Lower lobe of right lung (tissue), 2 donors: ENCODE data around the gene KDM7A. TPM values are rescaled to one million over a fixed set of nuclear protein-coding genes. Genes with fewer than 3 reads are reported as not detected.

Experiments
- ATAC-seq, 2 donors: fragments of 200-7000 bp; cut with Tn5 transposase; one replicate each; pipeline ENCODE4 v1.9.1; 2020 to 2022; ENCODE audit warnings: mild to moderate bottlenecking in 2 of 2, moderate library complexity in 2 of 2
- DNase-seq: peaks from one replicate; pipeline ENCODE4 v3.0.0-alpha.2; 2020
- H3K27ac ChIP-seq: fragments of 200-600 bp; one replicate; pipeline ENCODE4 v1.8.0; 2022
- H3K27me3 ChIP-seq: fragments of 200-600 bp; one replicate; pipeline ENCODE4 v1.8.0; 2022; ENCODE audit warnings: low read depth
- H3K36me3 ChIP-seq: fragments of 200-600 bp; one replicate; pipeline ENCODE4 v1.8.0; 2022; ENCODE audit warnings: mild to moderate bottlenecking
- H3K4me1 ChIP-seq: fragments of 200-600 bp; one replicate; pipeline ENCODE4 v1.8.0; 2022
- H3K4me3 ChIP-seq: fragments of 200-600 bp; one replicate; pipeline ENCODE4 v1.8.0; 2022; ENCODE audit warnings: mild to moderate bottlenecking
- H3K9me3 ChIP-seq: fragments of 200-600 bp; one replicate; pipeline ENCODE4 v1.8.0; 2022
- intact Hi-C: fragments of 100-400 bp; cut with DNase I; formaldehyde crosslinking; loops from one replicate; pipeline ENCODE4 v1.11.0; 2022
- total RNA-seq: library from RNA; stranded (reverse); fragmentation: NEBNext Ultra II Directional; extraction: Animal tissue kit (Norgen Biotek cat#: 25700); gene quantifications from one replicate; pipeline ENCODE4 v1.2.1, GENCODE V29; 2021
- TF ChIP-seq, protein P1 (sequence below): fragments of 200-600 bp; IDR thresholded peaks from one replicate; pipeline ENCODE4 v1.8.0; 2022; ENCODE audit warnings: antibody characterized with exemption, mild to moderate bottlenecking
- donor health status: DM: no; HTN: yes; CAD: no; lungs with severe emphysema.

Gene KDM7A
- total RNA-seq, 1 donor from 2014 or later = 17.9 TPM

DNA sequence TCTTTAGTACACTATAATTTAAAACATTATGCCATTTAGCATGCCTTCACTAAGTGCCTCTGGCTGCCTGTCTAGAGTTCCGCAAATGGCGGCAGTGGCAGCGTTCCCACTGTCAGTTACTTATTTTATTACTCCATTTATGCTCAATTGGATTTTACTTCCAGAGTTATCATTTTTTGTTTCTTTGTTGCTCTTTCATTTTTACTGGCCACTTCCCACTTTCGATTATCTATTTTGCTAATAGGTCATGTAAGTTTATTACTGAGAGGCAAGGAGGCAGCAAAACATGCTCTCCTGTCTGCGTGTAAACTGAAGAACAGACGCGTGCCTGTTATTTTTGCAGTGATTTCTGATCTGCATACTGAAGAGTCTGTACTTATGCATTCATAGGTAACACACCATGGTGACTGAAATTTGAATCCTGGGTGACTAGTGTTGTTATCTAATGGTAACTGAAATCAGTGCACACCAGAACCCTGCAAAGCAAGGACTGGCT is 23.1 kb downstream of the KDM7A start:
- TF ChIP-seq, protein P1, sequence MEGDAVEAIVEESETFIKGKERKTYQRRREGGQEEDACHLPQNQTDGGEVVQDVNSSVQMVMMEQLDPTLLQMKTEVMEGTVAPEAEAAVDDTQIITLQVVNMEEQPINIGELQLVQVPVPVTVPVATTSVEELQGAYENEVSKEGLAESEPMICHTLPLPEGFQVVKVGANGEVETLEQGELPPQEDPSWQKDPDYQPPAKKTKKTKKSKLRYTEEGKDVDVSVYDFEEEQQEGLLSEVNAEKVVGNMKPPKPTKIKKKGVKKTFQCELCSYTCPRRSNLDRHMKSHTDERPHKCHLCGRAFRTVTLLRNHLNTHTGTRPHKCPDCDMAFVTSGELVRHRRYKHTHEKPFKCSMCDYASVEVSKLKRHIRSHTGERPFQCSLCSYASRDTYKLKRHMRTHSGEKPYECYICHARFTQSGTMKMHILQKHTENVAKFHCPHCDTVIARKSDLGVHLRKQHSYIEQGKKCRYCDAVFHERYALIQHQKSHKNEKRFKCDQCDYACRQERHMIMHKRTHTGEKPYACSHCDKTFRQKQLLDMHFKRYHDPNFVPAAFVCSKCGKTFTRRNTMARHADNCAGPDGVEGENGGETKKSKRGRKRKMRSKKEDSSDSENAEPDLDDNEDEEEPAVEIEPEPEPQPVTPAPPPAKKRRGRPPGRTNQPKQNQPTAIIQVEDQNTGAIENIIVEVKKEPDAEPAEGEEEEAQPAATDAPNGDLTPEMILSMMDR = no peak
- no peak overlapping the region for H3K27ac ChIP-seq
- no peaks in the 10 kb centered on the region for H3K9me3 ChIP-seq
- H3K4me1 ChIP-seq = no peaks in the 10 kb centered on the region
- H3K36me3 ChIP-seq = no peaks in the 10 kb centered on the region
- intact Hi-C loops = no loop called here
- ATAC-seq = no peak
- no peaks in the 10 kb centered on the region for H3K27me3 ChIP-seq
- H3K4me3 ChIP-seq = no peak overlapping the region
- DNase-seq = no peak

DNA sequence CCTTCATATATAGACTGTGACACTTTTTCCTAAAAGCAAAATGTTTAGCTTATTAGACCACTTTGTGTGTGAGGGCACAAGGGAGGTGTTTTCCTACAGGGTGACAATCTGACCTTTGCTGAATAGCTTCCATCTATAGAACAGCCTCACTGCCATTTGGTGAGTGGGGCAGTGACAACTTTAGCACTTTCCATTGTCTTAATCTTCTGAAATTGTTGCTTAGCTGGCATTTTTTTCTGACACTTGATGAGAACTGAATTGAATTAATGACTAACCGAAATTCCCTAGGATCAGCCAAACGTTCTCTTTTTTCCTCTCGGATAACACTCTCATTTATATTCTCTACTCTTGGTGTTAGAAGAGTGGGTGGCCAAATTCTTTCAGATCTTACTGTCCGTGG is 30.2 kb downstream of the KDM7A start:
- no peaks in the 10 kb centered on the region for H3K36me3 ChIP-seq
- TF ChIP-seq, protein P1 = no peak
- no peaks in the 10 kb centered on the region for H3K9me3 ChIP-seq
- DNase-seq (no peak), ATAC-seq (no peak)
- intact Hi-C loops = no loop called here
- no peaks in the 10 kb centered on the region for H3K27me3 ChIP-seq
- no peaks in the 10 kb centered on the region for H3K4me1 ChIP-seq
- H3K4me3 ChIP-seq = no peak overlapping the region
- no peak overlapping the region for H3K27ac ChIP-seq

DNA sequence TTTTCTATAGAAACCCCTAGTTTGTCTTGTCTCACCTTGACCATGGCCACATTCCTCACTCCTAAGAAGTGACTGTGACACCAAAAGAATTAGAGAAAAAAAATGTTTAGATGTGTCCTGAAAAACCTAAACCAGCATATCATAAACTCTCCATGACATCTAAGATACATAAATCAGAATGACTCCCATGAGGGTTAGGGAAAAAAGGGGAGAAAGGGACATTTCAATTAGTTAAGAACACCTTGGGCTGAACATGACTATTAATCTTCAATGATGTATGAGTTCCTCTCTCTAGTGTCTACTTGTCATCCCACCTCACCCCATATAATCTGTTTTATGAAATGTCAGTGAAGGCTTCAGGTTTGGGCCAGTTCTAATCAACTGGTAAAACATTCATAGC is 31.1 kb downstream of the KDM7A start:
- Histone ChIP-seq H3K27me3 (no peaks in the 10 kb centered on the region), H3K36me3 (no peaks in the 10 kb centered on the region), H3K4me3 (no peak overlapping the region), H3K4me1 (no peaks in the 10 kb centered on the region), H3K9me3 (no peaks in the 10 kb centered on the region), H3K27ac (no peak overlapping the region)
- DNase-seq (no peak), ATAC-seq (no peak)
- TF ChIP-seq, protein P1 = no peak
- intact Hi-C loops = no loop called here

DNA sequence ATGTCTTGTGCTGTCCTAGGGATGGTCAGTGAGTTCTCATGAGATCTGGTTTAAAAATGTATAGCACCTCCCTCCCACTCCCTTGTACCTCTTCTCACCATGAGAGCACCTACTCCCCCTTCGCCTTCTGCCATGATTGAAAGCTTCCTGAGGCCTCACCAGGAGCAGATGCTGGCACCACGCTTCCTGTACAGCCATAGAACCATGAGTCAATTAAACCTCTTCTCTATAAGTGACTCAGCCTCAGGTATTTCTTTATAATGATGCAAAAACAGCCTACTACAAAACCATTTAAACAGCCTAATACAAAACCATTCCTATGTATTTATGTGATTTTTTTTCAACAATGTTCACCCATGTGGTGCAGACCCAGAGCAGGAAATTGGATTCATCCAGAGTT is 32.0 kb downstream of the KDM7A start:
- intact Hi-C loops = no loop called here
- Histone ChIP-seq H3K27me3 (no peaks in the 10 kb centered on the region), H3K36me3 (no peaks in the 10 kb centered on the region), H3K9me3 (no peaks in the 10 kb centered on the region), H3K27ac (no peak overlapping the region), H3K4me1 (no peaks in the 10 kb centered on the region), H3K4me3 (no peak overlapping the region)
- TF ChIP-seq, protein P1 = no peak
- DNase-seq = no peak
- no peak for ATAC-seq

DNA sequence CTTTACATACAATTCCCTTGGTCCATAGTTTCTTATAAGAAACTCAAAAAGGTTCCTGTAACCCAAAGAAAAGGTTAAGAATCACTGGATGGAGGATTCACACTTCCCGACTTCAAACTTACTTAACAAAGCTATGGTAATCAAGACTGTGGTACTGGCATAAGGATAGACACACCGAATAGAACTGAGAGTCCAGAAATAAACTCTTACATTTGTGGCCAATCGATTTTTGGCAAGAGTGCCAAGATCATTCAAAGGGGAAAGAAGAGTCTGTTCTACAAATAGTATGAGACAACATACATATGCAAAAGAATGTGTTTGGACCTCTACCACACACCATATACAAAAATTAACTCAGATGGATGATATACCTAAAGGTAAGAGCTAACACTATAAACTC is 32.8 kb downstream of the KDM7A start:
- intact Hi-C loops = no loop called here
- no peaks in the 10 kb centered on the region for H3K4me1 ChIP-seq
- ATAC-seq (no peak), DNase-seq (no peak)
- H3K4me3 ChIP-seq = no peak overlapping the region
- H3K36me3 ChIP-seq = no peaks in the 10 kb centered on the region
- no peaks in the 10 kb centered on the region for H3K9me3 ChIP-seq
- H3K27me3 ChIP-seq = no peaks in the 10 kb centered on the region
- no peak overlapping the region for H3K27ac ChIP-seq
- TF ChIP-seq, protein P1 = no peak

DNA sequence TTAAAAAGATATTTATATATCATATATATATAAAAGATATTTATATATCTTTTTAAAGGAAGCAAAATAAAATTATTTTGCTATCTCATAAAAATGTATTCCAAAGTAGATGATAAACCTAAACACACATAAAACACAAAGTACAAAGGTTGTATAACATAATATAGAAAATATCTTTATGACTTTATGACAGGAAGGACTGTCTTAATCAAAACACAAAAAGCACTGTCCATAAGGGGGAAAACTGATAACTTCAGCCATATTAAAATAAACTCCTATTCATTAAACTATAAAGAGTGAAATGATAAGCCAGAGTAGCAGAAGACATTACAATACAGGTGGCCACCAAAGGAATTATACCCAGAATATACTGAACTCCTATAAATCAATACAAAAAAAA is 34.8 kb downstream of the KDM7A start:
- Histone ChIP-seq H3K36me3 (peaks cover 4% of the 10 kb centered on the region), H3K27ac (no peak overlapping the region), H3K4me3 (no peak overlapping the region), H3K27me3 (no peaks in the 10 kb centered on the region), H3K4me1 (no peaks in the 10 kb centered on the region), H3K9me3 (no peaks in the 10 kb centered on the region)
- no peak for DNase-seq
- TF ChIP-seq, protein P1 = no peak
- ATAC-seq = no peak
- intact Hi-C loops = no loop called here
